ENCODE measurements around the gene CATSPERB. TPM values are rescaled to one million over a fixed set of nuclear protein-coding genes. Genes with fewer than 3 reads are reported as not detected.

Gene CATSPERB
- total RNA-seq, 2 donors from 2014 or later, result 0.19 to 3.5 TPM

GRCh38 chr14:91751719-91752118 lies 19.8 kb upstream of the CATSPERB start:
- Histone ChIP-seq H3K9me3 (no peaks in the 10 kb centered on the region), H3K4me3 (no peak overlapping the region), H3K4me1 (no peaks in the 10 kb centered on the region), H3K27me3 (no peaks in the 10 kb centered on the region), H3K27ac (no peak overlapping the region), H3K36me3 (no peaks in the 10 kb centered on the region)
- no peak for TF ChIP-seq CTCF (IDR thresholded peaks at IDR 0.05)
- DNase-seq (ENCODE audit: low spot score), result no peak

- no peaks in the 10 kb centered on the region for H3K27me3 ChIP-seq
- no peak overlapping the region for H3K4me3 ChIP-seq
- no peaks in the 10 kb centered on the region for H3K36me3 ChIP-seq
- TF ChIP-seq CTCF (IDR thresholded peaks at IDR 0.05), result no peak
- H3K4me1 ChIP-seq, result no peaks in the 10 kb centered on the region
- no peaks in the 10 kb centered on the region for H3K9me3 ChIP-seq
- no peak for DNase-seq (ENCODE audit: low spot score)
- H3K27ac ChIP-seq, result no peak overlapping the region
These were observed 18.8 kb upstream of the CATSPERB start for GRCh38 chr14:91750634-91751198.

GRCh38 chr14:91749868-91750267 lies 18.0 kb upstream of the CATSPERB start:
- no peaks in the 10 kb centered on the region for H3K36me3 ChIP-seq
- no peaks in the 10 kb centered on the region for H3K9me3 ChIP-seq
- H3K4me3 ChIP-seq, result no peak overlapping the region
- no peaks in the 10 kb centered on the region for H3K4me1 ChIP-seq
- DNase-seq (ENCODE audit: low spot score), result no peak
- TF ChIP-seq CTCF (IDR thresholded peaks at IDR 0.05), result no peak
- H3K27ac ChIP-seq, result no peak overlapping the region
- no peaks in the 10 kb centered on the region for H3K27me3 ChIP-seq

GRCh38 chr14:91748049-91748448 lies 16.2 kb upstream of the CATSPERB start:
- no peak for TF ChIP-seq CTCF (IDR thresholded peaks at IDR 0.05)
- H3K9me3 ChIP-seq, result no peaks in the 10 kb centered on the region
- no peaks in the 10 kb centered on the region for H3K27me3 ChIP-seq
- H3K36me3 ChIP-seq, result no peaks in the 10 kb centered on the region
- no peak overlapping the region for H3K4me3 ChIP-seq
- no peak overlapping the region for H3K27ac ChIP-seq
- H3K4me1 ChIP-seq, result no peaks in the 10 kb centered on the region
- DNase-seq (ENCODE audit: low spot score), result no peak

GRCh38 chr14:91745344-91745743 lies 13.5 kb upstream of the CATSPERB start:
- H3K36me3 ChIP-seq, result no peaks in the 10 kb centered on the region
- no peaks in the 10 kb centered on the region for H3K9me3 ChIP-seq
- H3K27ac ChIP-seq, result no peak overlapping the region
- no peak for DNase-seq (ENCODE audit: low spot score)
- H3K4me3 ChIP-seq, result no peak overlapping the region
- no peaks in the 10 kb centered on the region for H3K27me3 ChIP-seq
- H3K4me1 ChIP-seq, result no peaks in the 10 kb centered on the region
- TF ChIP-seq CTCF (IDR thresholded peaks at IDR 0.05), result no peak

- no peaks in the 10 kb centered on the region for H3K9me3 ChIP-seq
- no peaks in the 10 kb centered on the region for H3K27me3 ChIP-seq
- H3K4me3 ChIP-seq, result no peak overlapping the region
- no peaks in the 10 kb centered on the region for H3K4me1 ChIP-seq
- no peak for DNase-seq (ENCODE audit: low spot score)
- no peak for TF ChIP-seq CTCF (IDR thresholded peaks at IDR 0.05)
- H3K36me3 ChIP-seq, result no peaks in the 10 kb centered on the region
- H3K27ac ChIP-seq, result no peak overlapping the region
These were observed 12.2 kb upstream of the CATSPERB start for GRCh38 chr14:91744068-91744480.

Data from right atrium auricular region (tissue), 2 donors.